ENCODE data around the gene SOX6. TPM values are rescaled to one million over a fixed set of nuclear protein-coding genes. Genes with fewer than 3 reads are reported as not detected.

The SOX6 gene
- total RNA-seq, 1 experiment from 2014 or later = not detected

- Mint-ChIP-seq H3K27me3 (ENCODE audit: low read depth) (peaks cover 3% of the 10 kb centered on the region; the same call in 1 of the 2 replicates), H3K4me3 (no peak overlapping the region), H3K9me3 (no peaks in the 10 kb centered on the region), H3K4me1 (peaks cover 15 to 16% of the 10 kb centered on the region in 2 experiments), H3K27ac (no peak overlapping the region), H3K36me3 (ENCODE audit: insufficient read depth in 1 of 3, low read depth in 3 of 3) (no peaks in the 10 kb centered on the region)
- Histone ChIP-seq H3K4me1 (ENCODE audit: insufficient read depth, low read length) (no peaks in the 10 kb centered on the region; the same call in 1 of the 2 replicates), H3K9me3 (ENCODE audit: control insufficient read depth, low read depth, low read length) (no peaks in the 10 kb centered on the region), H2BK5ac (ENCODE audit: insufficient read length, low read length) (no peak overlapping the region), H4K20me1 (ENCODE audit: control insufficient read depth, insufficient read depth, insufficient read length) (no peaks in the 10 kb centered on the region), H3K27ac (ENCODE audit: insufficient read length, low read depth, low read length) (no peak overlapping the region), H3K9ac (ENCODE audit: extremely low read depth, insufficient read length, low read length) (no peak overlapping the region), H3K14ac (ENCODE audit: insufficient read depth, low read length) (no peak overlapping the region), H4K5ac (ENCODE audit: insufficient read length, low read depth, low read length) (no peak overlapping the region), H4K8ac (replicated peaks; ENCODE audit: insufficient read length, low read depth, low read length) (no peak overlapping the region), H3K27me3 (ENCODE audit: insufficient read depth, low read length) (no peaks in the 10 kb centered on the region), H3K56ac (ENCODE audit: insufficient read length, low read depth, low read length) (no peak overlapping the region), H3T11ph (ENCODE audit: low read length) (no peak overlapping the region), H3K4me2 (ENCODE audit: insufficient read depth, insufficient read length, low read length) (no peak overlapping the region), H2AK5ac (ENCODE audit: insufficient read length, low read length) (no peak overlapping the region), H3K23me2 (ENCODE audit: insufficient read length, low read depth, low read length, poor library complexity, severe bottlenecking) (no peaks in the 10 kb centered on the region), H3K79me2 (ENCODE audit: insufficient read depth, low read length) (no peaks in the 10 kb centered on the region), H3K18ac (ENCODE audit: insufficient read length, low read depth, low read length) (no peak overlapping the region), H2BK20ac (ENCODE audit: low read depth, low read length, poor library complexity, severe bottlenecking) (no peak overlapping the region), H2BK120ac (ENCODE audit: low read depth, low read length, poor library complexity, severe bottlenecking) (no peak overlapping the region), H3K4ac (ENCODE audit: low read depth, low read length) (no peak overlapping the region), H2BK12ac (ENCODE audit: insufficient read length, low read depth, low read length) (no peak overlapping the region), H3K79me1 (ENCODE audit: insufficient read depth, low read depth, low read length, poor library complexity, severe bottlenecking) (no peaks in the 10 kb centered on the region), H2AFZ (ENCODE audit: low read length) (no peak overlapping the region), H2BK15ac (ENCODE audit: low read depth, low read length) (no peak overlapping the region), H3K23ac (ENCODE audit: insufficient read length, low read depth, low read length) (no peak overlapping the region), H4K91ac (ENCODE audit: insufficient read length, low read depth, low read length) (no peak overlapping the region)
- DNase-seq = no peak
- no CpG with 5 or more reads among the region's 1 CpG for WGBS (ENCODE audit: extremely low coverage, insufficient read length, low lambda C conversion rate)
- no peak for TF ChIP-seq CTCF (conservative IDR thresholded peaks at IDR 0.05)
Measured at GRCh38 chr11:16193897-16194381, 162.4 kb downstream of the SOX6 start.
